Lung (tissue), 12 donors: ENCODE measurements around the gene CD46. TPM values are rescaled to one million over a fixed set of nuclear protein-coding genes. Genes with fewer than 3 reads are reported as not detected.

Experiments
- ATAC-seq: fragments of 200-7000 bp; cut with Tn5 transposase; one replicate; pipeline ENCODE4 v1.9.1; 2020; ENCODE audit warnings: moderate number of reproducible peaks; ENCODE audit not compliant: insufficient read depth, low FRiP score
- DNase-seq, 3 donors: peaks; one replicate each; pipeline ENCODE4 v3.0.0-alpha.2; 2013 to 2017
- H3K27ac ChIP-seq, 2 donors: one replicate each; pipeline ENCODE4 v1.5.1; 2013; ENCODE audit warnings: mild to moderate bottlenecking in 2 of 2, moderate library complexity in 2 of 2, control low read depth in 1 of 2, inconsistent platforms in 1 of 2, low read depth in 1 of 2, low read length in 1 of 2
- H3K27me3 ChIP-seq, 3 donors: one replicate each; pipeline ENCODE4 v1.5.1; 2013; ENCODE audit warnings: low read length in 2 of 3; ENCODE audit not compliant: control insufficient read depth in 3 of 3, insufficient read depth in 3 of 3
- H3K36me3 ChIP-seq, 4 donors: one replicate each; pipeline ENCODE4 v1.5.1; 2013; ENCODE audit warnings: low read length in 4 of 4, mild to moderate bottlenecking in 1 of 4, moderate library complexity in 1 of 4; ENCODE audit not compliant: control insufficient read depth in 4 of 4, insufficient read depth in 4 of 4
- H3K4me1 ChIP-seq, 5 donors: one replicate each; pipeline ENCODE4 v1.5.1; 2013; ENCODE audit warnings: low read length in 5 of 5, mild to moderate bottlenecking in 2 of 5, moderate library complexity in 1 of 5; ENCODE audit not compliant: control insufficient read depth in 5 of 5, insufficient read depth in 5 of 5
- H3K4me3 ChIP-seq: one replicate; pipeline ENCODE4 v1.5.1; 2013; ENCODE audit warnings: mild to moderate bottlenecking, control low read depth, moderate library complexity
- H3K9ac ChIP-seq, 2 donors: one replicate each; pipeline ENCODE4 v1.5.1; 2013; ENCODE audit warnings: low read length in 2 of 2, control low read depth in 1 of 2; ENCODE audit not compliant: insufficient read depth in 1 of 2
- H3K9me3 ChIP-seq, 4 donors: one replicate each; pipeline ENCODE4 v1.5.1; 2013; ENCODE audit warnings: low read length in 3 of 4, mild to moderate bottlenecking in 1 of 4, moderate library complexity in 1 of 4; ENCODE audit not compliant: control insufficient read depth in 4 of 4, insufficient read depth in 3 of 4
- WGBS, 2 donors: extraction: QIAGEN DNeasy Blood & Tissue Kit; methylation state at CpG; one replicate each; pipeline ENCODE4 v1.1.7; 2013; 5-methylcytosine and 5-hydroxymethylcytosine counted together
- polyA plus RNA-seq, 2 donors: library from polyadenylated mRNA; stranded (reverse); fragments of 200-250 nt; gene quantifications; one replicate each; pipeline ENCODE4 v1.2.1, GENCODE V29; 2013
- total RNA-seq, 2 donors: library from RNA; depleted of rRNA in 1 of 2; stranded (reverse); fragments of >200 nt in 1 of 2; gene quantifications; one replicate each; pipeline ENCODE4 v1.2.1, GENCODE V29; 2014 to 2021
- TF ChIP-seq, protein P1 (sequence below): IDR thresholded peaks from 2 replicates; pipeline ENCODE4 v1.5.1; 2012; ENCODE audit warnings: mild to moderate bottlenecking; ENCODE audit errors: control extremely low read depth, extremely low read depth
- donor health status: control.
- donor health status: control.
- donor health status: Bipolar disorder and iron deficiency.
- donor health status: healthy.
- donor health status: DM: yes; HTN: yes; CAD: no.

Gene CD46
- total and polyA plus RNA-seq, 4 donors, result 157 to 420 (median 215) TPM

DNA sequence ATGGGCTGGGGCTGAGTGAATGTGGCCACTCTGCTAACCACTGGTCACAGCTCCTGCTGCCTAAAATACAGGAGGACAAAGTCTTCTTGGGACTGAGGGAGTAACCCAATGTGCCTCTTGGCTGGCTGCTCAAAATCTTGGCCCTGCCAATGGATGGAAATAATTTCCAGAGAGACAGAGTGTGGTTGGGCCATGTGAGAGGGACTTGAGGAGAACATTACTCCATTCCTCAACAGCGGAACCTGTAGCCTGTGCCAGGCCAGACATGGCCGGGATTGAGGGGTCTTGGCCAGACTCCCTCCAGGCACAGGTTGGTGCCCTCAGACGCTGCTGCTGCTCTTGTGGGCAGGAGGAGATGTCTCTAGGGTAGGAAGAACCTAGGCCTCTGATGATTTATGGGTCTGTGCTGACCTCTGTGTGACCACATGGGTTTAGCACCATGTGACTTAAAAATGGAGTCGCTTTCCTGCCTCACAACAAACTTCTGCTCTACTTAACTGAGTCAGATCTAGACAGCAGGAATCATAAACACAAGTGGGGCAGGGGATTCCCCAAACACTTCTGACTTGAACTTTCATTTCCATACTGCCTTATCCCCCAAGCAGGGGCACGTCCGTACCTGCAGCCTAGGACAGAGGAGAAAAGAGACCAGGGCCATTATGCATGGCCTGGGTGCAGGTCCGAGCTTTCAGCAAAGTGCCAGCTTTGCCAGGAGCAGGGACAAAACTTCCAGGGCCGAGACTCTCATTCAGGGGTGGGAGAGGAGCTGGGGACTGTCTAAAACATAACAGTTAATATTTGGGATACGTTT is 79.9 kb downstream of the CD46 start:
- 51 to 59% methylated on average over 9 of the region's 9 CpGs for WGBS, 2 donors
- no peak overlapping the region for H3K4me3 ChIP-seq
- H3K9me3 ChIP-seq, result no peaks in the 10 kb centered on the region
- no peak overlapping the region for H3K9ac ChIP-seq
- H3K4me1 ChIP-seq, result peaks cover 0 to 36% (median 7%) of the 10 kb centered on the region in 5 donors
- DNase-seq, result no peak
- peak overlapping the region; percentile 64 to 82 for H3K27ac ChIP-seq
- no peak for ATAC-seq
- H3K36me3 ChIP-seq, result no peaks in the 10 kb centered on the region
- H3K27me3 ChIP-seq, result no peaks in the 10 kb centered on the region
- TF ChIP-seq, protein P1, sequence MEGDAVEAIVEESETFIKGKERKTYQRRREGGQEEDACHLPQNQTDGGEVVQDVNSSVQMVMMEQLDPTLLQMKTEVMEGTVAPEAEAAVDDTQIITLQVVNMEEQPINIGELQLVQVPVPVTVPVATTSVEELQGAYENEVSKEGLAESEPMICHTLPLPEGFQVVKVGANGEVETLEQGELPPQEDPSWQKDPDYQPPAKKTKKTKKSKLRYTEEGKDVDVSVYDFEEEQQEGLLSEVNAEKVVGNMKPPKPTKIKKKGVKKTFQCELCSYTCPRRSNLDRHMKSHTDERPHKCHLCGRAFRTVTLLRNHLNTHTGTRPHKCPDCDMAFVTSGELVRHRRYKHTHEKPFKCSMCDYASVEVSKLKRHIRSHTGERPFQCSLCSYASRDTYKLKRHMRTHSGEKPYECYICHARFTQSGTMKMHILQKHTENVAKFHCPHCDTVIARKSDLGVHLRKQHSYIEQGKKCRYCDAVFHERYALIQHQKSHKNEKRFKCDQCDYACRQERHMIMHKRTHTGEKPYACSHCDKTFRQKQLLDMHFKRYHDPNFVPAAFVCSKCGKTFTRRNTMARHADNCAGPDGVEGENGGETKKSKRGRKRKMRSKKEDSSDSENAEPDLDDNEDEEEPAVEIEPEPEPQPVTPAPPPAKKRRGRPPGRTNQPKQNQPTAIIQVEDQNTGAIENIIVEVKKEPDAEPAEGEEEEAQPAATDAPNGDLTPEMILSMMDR, result no peak

DNA sequence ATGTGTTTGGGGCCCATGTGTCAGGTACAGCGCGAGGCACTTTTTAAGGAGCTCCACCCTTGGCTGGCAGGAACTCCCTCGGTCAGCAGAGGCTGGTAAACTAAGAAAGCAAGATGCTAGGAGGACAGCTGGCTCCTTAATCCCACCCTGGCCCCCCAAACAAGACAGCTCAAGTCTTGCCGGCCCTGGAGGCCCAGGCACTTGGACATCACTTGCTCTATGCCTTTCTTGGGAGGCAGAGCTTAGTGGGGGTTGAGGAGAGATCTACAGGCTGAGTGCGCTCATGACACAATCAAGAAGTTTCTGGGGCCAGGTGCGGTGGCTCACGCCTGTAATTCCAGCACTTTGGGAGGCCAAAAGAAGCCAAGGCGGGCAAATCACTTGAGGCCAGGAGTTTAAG is 80.9 kb downstream of the CD46 start:
- H3K9ac ChIP-seq, result no peak overlapping the region
- peak overlapping the region in 1 of 2 donors; percentile 65 for H3K27ac ChIP-seq
- ATAC-seq, result no peak

DNA sequence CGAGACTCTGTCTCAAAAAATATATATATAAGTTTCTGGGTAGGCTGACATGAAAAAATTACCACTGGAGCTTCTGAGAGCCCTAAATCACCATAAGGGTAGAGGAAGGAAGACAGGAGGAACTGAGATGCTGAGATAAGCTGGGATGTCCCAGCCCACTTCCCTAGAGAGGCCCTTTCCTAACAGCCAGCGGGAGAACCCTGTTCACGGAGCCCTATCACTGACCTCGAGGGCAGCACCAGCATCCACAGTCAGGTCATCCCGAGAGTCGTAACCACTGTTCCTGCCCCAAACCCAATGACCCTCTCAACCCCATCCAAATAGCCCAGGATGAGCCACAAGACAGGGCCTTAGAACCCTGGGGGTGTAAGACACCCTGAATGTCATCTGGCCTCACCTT is 81.5 kb downstream of the CD46 start:
- Histone ChIP-seq H3K27ac (peak overlapping the region in 1 of 2 donors; percentile 9), H3K4me3 (no peak overlapping the region), H3K4me1 (peaks cover 0 to 44% (median 4%) of the 10 kb centered on the region in 5 donors), H3K36me3 (no peaks in the 10 kb centered on the region), H3K9me3 (no peaks in the 10 kb centered on the region), H3K27me3 (no peaks in the 10 kb centered on the region), H3K9ac (no peak overlapping the region)
- ATAC-seq (no peak), DNase-seq (no peak)
- WGBS, 2 donors, result 22 to 57% methylated on average over 6 of the region's 6 CpGs
- TF ChIP-seq, protein P1, result no peak

More for the DNA sequence above, 80.9 kb downstream of the CD46 start:
- 89 to 93% methylated on average over 8 of the region's 8 CpGs for whole genome bisulfite sequencing, 2 donors
- Histone ChIP-seq H3K9me3 (no peaks in the 10 kb centered on the region), H3K27me3 (no peaks in the 10 kb centered on the region), H3K4me3 (no peak overlapping the region), H3K4me1 (peaks cover 0 to 40% (median 4%) of the 10 kb centered on the region in 5 donors), H3K36me3 (no peaks in the 10 kb centered on the region)
- no peak for DNase-seq
- TF ChIP-seq, protein P1, result no peak
